Keratinocyte (primary cell): ENCODE measurements around the gene TTN. TPM values are rescaled to one million over a fixed set of nuclear protein-coding genes. Genes with fewer than 3 reads are reported as not detected.

Source experiments
- DNase-seq: peaks from one replicate; pipeline ENCODE4 v3.0.0-alpha.2; 2011; ENCODE audit warnings: low read depth, missing footprints, low spot score
- FAIRE-seq: peaks from 2 replicates; lab custom pipeline; 2011; peaks lifted over from hg19 to GRCh38; lab: Jason Lieb, UNC
- H2AFZ ChIP-seq: 2 replicates; pipeline ENCODE4 v1.6.0; 2012; ENCODE audit warnings: low read length, control low read depth, inconsistent platforms; ENCODE audit not compliant: control insufficient read depth
- H3K27ac ChIP-seq: 2 replicates; pipeline ENCODE4 v1.5.1; 2011; ENCODE audit warnings: low read length; ENCODE audit not compliant: control insufficient read depth, insufficient read depth
- H3K27me3 ChIP-seq: 3 replicates; pipeline ENCODE4 v1.6.0; 2011; ENCODE audit warnings: low read length; ENCODE audit not compliant: control insufficient read depth, insufficient read depth; ENCODE audit errors: extremely low read depth
- H3K36me3 ChIP-seq, 2 experiments: 2 replicates in 1 of 2; 3 replicates in 1 of 2; pipeline ENCODE4 v1.5.1; 2011; ENCODE audit warnings: low read length in 2 of 2, mild to moderate bottlenecking in 1 of 2; ENCODE audit not compliant: control insufficient read depth in 2 of 2, insufficient read depth in 2 of 2; ENCODE audit errors: extremely low read depth in 1 of 2
- H3K4me1 ChIP-seq: 3 replicates; pipeline ENCODE4 v1.5.1; 2011; ENCODE audit warnings: low read length; ENCODE audit not compliant: control insufficient read depth, insufficient read depth; ENCODE audit errors: extremely low read depth
- H3K4me2 ChIP-seq: 3 replicates; pipeline ENCODE4 v1.6.0; 2011; ENCODE audit warnings: low read depth, low read length; ENCODE audit not compliant: control insufficient read depth, insufficient read depth; ENCODE audit errors: extremely low read depth
- H3K4me3 ChIP-seq, 3 experiments: fragments of 200-600 bp in 1 of 3; sonication (generic) in 1 of 3; 2 replicates in 2 of 3; 3 replicates in 1 of 3; pipeline ENCODE4 v1.5.1; 2011 to 2016; ENCODE audit warnings: low read length in 3 of 3, mild to moderate bottlenecking in 3 of 3, control low read depth in 2 of 3, inconsistent platforms in 1 of 3, low read depth in 1 of 3, mixed read lengths in 1 of 3, mixed run types in 1 of 3, moderate library complexity in 1 of 3; ENCODE audit not compliant: control insufficient read depth in 2 of 3, insufficient read depth in 2 of 3; ENCODE audit errors: extremely low read depth in 1 of 3
- H3K79me2 ChIP-seq: 2 replicates; pipeline ENCODE4 v1.6.0; 2012; ENCODE audit warnings: low read length; ENCODE audit not compliant: control insufficient read depth, insufficient read depth
- H3K9ac ChIP-seq: 3 replicates; pipeline ENCODE4 v1.6.0; 2011; ENCODE audit warnings: low read length; ENCODE audit not compliant: control insufficient read depth, insufficient read depth; ENCODE audit errors: extremely low read depth
- H3K9me1 ChIP-seq: 3 replicates; pipeline ENCODE4 v1.6.0; 2011; ENCODE audit warnings: low read length; ENCODE audit not compliant: control insufficient read depth, insufficient read depth; ENCODE audit errors: extremely low read depth
- H3K9me3 ChIP-seq: 2 replicates; pipeline ENCODE4 v1.5.1; 2012; ENCODE audit warnings: low read depth, low read length; ENCODE audit not compliant: control insufficient read depth
- H4K20me1 ChIP-seq: 3 replicates; pipeline ENCODE4 v1.6.0; 2011; ENCODE audit warnings: low read length; ENCODE audit not compliant: control insufficient read depth, insufficient read depth; ENCODE audit errors: extremely low read depth
- EZH2 ChIP-seq: IDR thresholded peaks from one replicate; pipeline ENCODE4 v1.6.1; 2012; ENCODE audit warnings: inconsistent platforms, mild to moderate bottlenecking, low read length, moderate library complexity
- dilution Hi-C: fragments of 300-500 bp; cut with MboI; formaldehyde crosslinking; loops from one replicate; pipeline ENCODE4 v1.7.0; 2020; ENCODE audit warnings: low sequenced_read_pairs; ENCODE audit not compliant: extremely low pct_ligation_motif_present
- polyA plus RNA-seq, 5 experiments: library from polyadenylated mRNA; depleted of rRNA in 3 of 5; stranded (reverse) in 3 of 5; stranded (forward) in 1 of 5; unstranded in 1 of 5; fragments of >200 nt; gene quantifications; 1 replicate in 1 of 5; 2 replicates in 3 of 5; 3 replicates in 1 of 5; pipeline versions ENCODE4 v1.2.1 to v1.2.3, GENCODE V29; 2011 to 2012; ENCODE audit warnings: missing spikeins in 2 of 5, low read depth in 1 of 5, low replicate concordance in 1 of 5
- TF ChIP-seq, protein P1 (sequence below), 3 experiments: IDR thresholded peaks in 1 of 3; conservative IDR thresholded peaks in 1 of 3; optimal IDR thresholded peaks in 1 of 3; 2 replicates in 2 of 3; 3 replicates in 1 of 3; pipeline versions ENCODE3 to v1.5.1; 2011; ENCODE audit warnings: low read length in 3 of 3, mild to moderate bottlenecking in 3 of 3, moderate library complexity in 2 of 3, control low read depth in 1 of 3, inconsistent platforms in 1 of 3; ENCODE audit not compliant: insufficient read depth in 2 of 3; ENCODE audit errors: extremely low read depth in 1 of 3

Gene TTN
- polyA plus RNA-seq, 1 donor (not counting 4 experiments of a cell fraction or from before 2014, with no cell fraction given): 0.01 TPM

DNA sequence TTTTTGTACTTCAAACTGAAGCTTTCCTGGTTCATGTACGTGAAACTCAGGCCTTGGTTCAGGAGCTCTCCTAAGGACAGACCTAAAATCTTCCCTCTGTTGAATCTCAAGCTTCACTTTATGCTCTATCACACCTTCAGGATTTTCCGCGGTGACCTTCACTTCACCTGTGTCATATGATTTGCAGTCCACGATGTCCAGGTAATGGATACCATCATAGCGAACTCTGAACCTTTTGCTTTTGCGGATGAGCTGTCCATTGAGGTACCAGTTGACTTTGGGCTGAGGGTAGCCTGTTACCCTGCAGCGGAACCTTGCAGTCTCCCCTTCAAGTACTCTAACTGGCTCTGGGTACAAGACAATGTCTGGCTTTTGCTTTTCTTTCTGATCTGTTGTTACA, 31.2 kb downstream of the TTN start:
- H3K27ac ChIP-seq: no peak overlapping the region
- DNase-seq (no peak), FAIRE-seq (no peak)
- TF ChIP-seq EZH2: no peak
- dilution Hi-C loops: no loop called here
- H3K4me3 ChIP-seq: no peak overlapping the region
- no peaks in the 10 kb centered on the region for H3K9me1 ChIP-seq
- H3K4me1 ChIP-seq: no peaks in the 10 kb centered on the region
- H3K9me3 ChIP-seq: peaks cover 2% of the 10 kb centered on the region
- H3K36me3 ChIP-seq: no peaks in the 10 kb centered on the region
- H2AFZ ChIP-seq: no peak overlapping the region
- no peaks in the 10 kb centered on the region for H3K79me2 ChIP-seq
- H3K9ac ChIP-seq: no peak overlapping the region
- no peaks in the 10 kb centered on the region for H4K20me1 ChIP-seq
- no peaks in the 10 kb centered on the region for H3K27me3 ChIP-seq
- no peak overlapping the region for H3K4me2 ChIP-seq

DNA sequence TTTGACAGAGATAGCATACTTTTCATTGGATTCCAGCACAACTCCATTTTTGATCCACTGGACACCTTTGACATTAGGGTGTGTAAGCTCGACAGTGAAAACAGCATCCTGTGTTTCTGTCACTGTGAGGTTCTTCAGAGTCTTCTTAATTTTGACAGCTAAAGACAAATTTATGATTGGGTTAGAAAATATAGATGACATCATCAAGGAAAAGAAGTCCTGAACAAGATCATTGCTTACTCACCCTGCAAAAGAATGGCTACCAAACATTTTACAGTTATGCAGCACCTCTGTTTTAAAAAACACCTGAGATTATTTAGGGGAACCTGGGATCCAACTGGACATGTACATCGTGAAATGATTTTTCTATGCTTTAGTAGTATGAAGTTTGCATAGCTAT, 36.7 kb downstream of the TTN start:
- H2AFZ ChIP-seq: no peak overlapping the region
- no peak overlapping the region for H3K27ac ChIP-seq
- no peaks in the 10 kb centered on the region for H3K36me3 ChIP-seq
- no peaks in the 10 kb centered on the region for H3K9me1 ChIP-seq
- peaks cover 4% of the 10 kb centered on the region for H3K27me3 ChIP-seq
- no peak overlapping the region for H3K4me2 ChIP-seq
- H3K9ac ChIP-seq: no peak overlapping the region
- no peaks in the 10 kb centered on the region for H3K4me1 ChIP-seq
- H3K79me2 ChIP-seq: no peaks in the 10 kb centered on the region
- no peak overlapping the region for H3K4me3 ChIP-seq
- H3K9me3 ChIP-seq: peaks cover 2% of the 10 kb centered on the region
- TF ChIP-seq, protein P1, sequence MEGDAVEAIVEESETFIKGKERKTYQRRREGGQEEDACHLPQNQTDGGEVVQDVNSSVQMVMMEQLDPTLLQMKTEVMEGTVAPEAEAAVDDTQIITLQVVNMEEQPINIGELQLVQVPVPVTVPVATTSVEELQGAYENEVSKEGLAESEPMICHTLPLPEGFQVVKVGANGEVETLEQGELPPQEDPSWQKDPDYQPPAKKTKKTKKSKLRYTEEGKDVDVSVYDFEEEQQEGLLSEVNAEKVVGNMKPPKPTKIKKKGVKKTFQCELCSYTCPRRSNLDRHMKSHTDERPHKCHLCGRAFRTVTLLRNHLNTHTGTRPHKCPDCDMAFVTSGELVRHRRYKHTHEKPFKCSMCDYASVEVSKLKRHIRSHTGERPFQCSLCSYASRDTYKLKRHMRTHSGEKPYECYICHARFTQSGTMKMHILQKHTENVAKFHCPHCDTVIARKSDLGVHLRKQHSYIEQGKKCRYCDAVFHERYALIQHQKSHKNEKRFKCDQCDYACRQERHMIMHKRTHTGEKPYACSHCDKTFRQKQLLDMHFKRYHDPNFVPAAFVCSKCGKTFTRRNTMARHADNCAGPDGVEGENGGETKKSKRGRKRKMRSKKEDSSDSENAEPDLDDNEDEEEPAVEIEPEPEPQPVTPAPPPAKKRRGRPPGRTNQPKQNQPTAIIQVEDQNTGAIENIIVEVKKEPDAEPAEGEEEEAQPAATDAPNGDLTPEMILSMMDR (optimal IDR thresholded peaks at IDR 0.05 in 1 of 3, IDR thresholded peaks at IDR 0.05 in 1 of 3, conservative IDR thresholded peaks at IDR 0.05 in 1 of 3; ENCODE audit: extremely low read depth in 1 of 3, insufficient read depth in 2 of 3, low read length in 3 of 3): no peak
- TF ChIP-seq EZH2: no peak
- H4K20me1 ChIP-seq: no peaks in the 10 kb centered on the region
- dilution Hi-C loops: no loop called here
- FAIRE-seq (no peak), DNase-seq (no peak)
